NCI-H1417 treated with DMSO at 0.1 percent for 48 hours (cell line): ENCODE measurements around the gene SPTSSB.

Experiments used
- DNase-seq: peaks from one replicate; lab custom pipeline; 2025; lab: John Stamatoyannopoulos, UW

SPTSSB gene

GRCh38 chr3:161339517-161340500 is 31.5 kb downstream of the SPTSSB start:
- no peak for DNase-seq

- DNase-seq = no peak
Measured at GRCh38 chr3:161337311-161337710, 34.0 kb downstream of the SPTSSB start.

- DNase-seq = no peak
Measured at GRCh38 chr3:161336661-161337060, 34.7 kb downstream of the SPTSSB start.

GRCh38 chr3:161333696-161334095 is 37.6 kb downstream of the SPTSSB start:
- no peak for DNase-seq

- DNase-seq = no peak
Measured at GRCh38 chr3:161332792-161333191, 38.5 kb downstream of the SPTSSB start.

GRCh38 chr3:161325059-161325458 is 46.3 kb downstream of the SPTSSB start:
- DNase-seq = no peak

GRCh38 chr3:161323926-161324621 is 47.2 kb downstream of the SPTSSB start:
- DNase-seq = no peak

GRCh38 chr3:161322781-161323568 is 48.3 kb downstream of the SPTSSB start:
- no peak for DNase-seq

GRCh38 chr3:161320837-161321236 is 50.5 kb downstream of the SPTSSB start:
- DNase-seq = no peak

- DNase-seq = no peak
Measured at GRCh38 chr3:161319867-161320266, 51.5 kb downstream of the SPTSSB start.

GRCh38 chr3:161317077-161317476 is 54.2 kb downstream of the SPTSSB start:
- DNase-seq = no peak

GRCh38 chr3:161316006-161316689 is 55.2 kb downstream of the SPTSSB start:
- DNase-seq = no peak

GRCh38 chr3:161314836-161315395 is 56.4 kb downstream of the SPTSSB start:
- no peak for DNase-seq

GRCh38 chr3:161310649-161311423 is 60.5 kb downstream of the SPTSSB start:
- DNase-seq = no peak

GRCh38 chr3:161305095-161305991 is 66.0 kb downstream of the SPTSSB start:
- no peak for DNase-seq

- DNase-seq = no peak
Measured at GRCh38 chr3:161296814-161297213, 74.5 kb downstream of the SPTSSB start.

- no peak for DNase-seq
Measured at GRCh38 chr3:161295325-161295724, 76.0 kb downstream of the SPTSSB start.
